ENCODE data around the gene MGLL. TPM values are rescaled to one million over a fixed set of nuclear protein-coding genes. Genes with fewer than 3 reads are reported as not detected.

The MGLL gene
- total RNA-seq, 1 experiment from 2014 or later: 6.8 TPM

DNA sequence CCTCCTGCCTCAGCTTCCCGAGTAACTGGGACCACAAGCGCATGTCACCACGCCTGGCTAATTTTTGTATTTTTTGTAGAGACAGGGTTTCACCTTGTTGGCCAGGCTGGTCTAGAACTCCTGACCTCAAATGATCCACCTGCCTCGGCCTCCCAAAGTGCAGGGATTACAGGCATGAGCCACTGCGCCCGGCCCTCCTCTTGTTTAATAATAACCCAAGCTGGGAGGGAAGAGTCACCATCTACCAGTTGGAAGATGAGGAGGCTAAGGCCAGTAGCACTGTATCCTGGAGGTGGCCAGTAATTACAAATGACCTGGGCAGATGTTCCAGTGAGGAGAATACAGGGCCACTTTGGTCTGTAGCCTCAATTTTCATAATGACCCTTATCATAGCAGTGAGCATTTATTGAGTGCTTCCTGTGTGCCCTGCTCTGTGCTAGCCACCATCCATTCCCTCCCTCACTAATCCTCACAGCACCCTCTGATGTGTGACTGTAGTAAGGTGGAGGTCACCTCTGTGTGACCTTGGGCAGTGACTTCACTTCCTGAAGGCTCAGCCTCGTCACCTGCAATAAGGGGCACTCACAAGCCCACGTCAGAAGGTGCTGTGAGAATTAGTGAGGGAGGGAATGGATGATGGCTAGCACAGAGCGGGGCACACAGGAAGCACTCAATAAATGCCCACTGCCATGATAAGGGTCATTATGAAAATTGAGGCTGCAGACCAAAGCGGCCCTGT is 85.3 kb downstream of the MGLL start:
- ChIA-PET CTCF (no interaction called here), POLR2A (no interaction called here), RAD21 (ENCODE audit: low non-redundant PET in 1 of 2, low total read pairs in 2 of 2, uncharacterized antibody in 2 of 2, unreplicated experiment in 2 of 2) (no interaction called here)

DNA sequence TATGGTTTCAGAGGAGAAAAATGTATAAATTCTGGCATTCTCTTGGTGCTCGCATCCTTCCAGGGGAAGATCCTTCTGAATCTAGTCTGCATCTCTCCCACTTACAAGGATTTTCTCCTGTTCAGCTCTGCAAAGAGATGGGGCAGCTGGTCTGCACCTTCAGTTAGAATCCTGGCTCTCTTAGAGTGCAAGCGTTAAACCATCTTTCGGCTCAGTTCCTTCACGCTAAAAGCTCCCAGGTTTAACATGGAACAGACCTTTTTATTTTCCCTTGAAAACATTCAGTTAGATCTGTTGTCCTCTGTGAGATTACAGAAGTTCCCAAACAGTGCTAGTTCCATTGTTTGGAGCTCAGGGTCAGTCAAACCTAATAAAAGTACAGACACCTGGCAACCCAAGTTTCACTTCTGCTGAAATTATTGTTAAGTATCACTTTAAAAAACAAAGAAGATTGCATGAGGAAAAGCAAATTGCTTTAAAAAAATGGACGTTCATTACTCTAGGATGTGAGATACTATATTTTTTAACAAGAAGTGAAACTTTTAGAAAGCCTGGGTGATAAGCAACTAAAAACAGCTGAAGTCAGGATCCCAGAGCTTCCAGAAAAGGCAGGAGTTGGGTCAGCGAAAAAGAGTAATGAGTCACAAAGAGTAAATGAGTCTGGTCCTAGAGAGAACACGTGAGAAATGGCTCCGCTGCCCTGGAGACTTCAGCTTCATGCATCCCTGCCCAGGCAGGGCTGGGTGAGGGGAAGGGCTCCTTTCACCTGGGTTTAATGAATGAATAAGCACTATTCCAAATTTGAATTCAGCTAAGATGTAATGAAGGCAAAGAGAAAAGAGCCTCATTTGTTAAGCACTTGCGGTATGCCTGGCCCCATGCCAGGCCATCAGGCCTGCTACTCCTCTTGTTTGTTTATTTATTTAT is 86.3 kb downstream of the MGLL start:
- intact Hi-C loops (cut with micrococcal nuclease): no loop called here
- ATAC-seq (no peak), DNase-seq (ENCODE audit: low read depth, low spot score) (no peak)
- H3K9ac ChIP-seq (ENCODE audit: low read length): no peak overlapping the region
- no peak overlapping the region for H3K4me2 ChIP-seq (ENCODE audit: low read length)
- POLR2A ChIA-PET: no interaction called here
- H4K20me1 ChIP-seq (ENCODE audit: insufficient read depth): no peaks in the 10 kb centered on the region
- no peak overlapping the region for H3K4me3 ChIP-seq (replicated peaks in 1 of 2; ENCODE audit: low read depth in 1 of 2, low read length in 2 of 2)
- CTCF ChIA-PET: no interaction called here
- H3K9me3 ChIP-seq (ENCODE audit: control insufficient read depth in 1 of 2, insufficient read depth in 1 of 2, low read depth in 1 of 2, low read length in 2 of 2): no peaks in the 10 kb centered on the region
- no peak overlapping the region for H2AFZ ChIP-seq (ENCODE audit: low read depth, low read length, poor library complexity, severe bottlenecking)
- H3K9me2 ChIP-seq (ENCODE audit: insufficient read depth): no peaks in the 10 kb centered on the region
- TF ChIP-seq EGR1 (IDR thresholded peaks at IDR 0.05; ENCODE audit: low read depth) (no peak), EZH2phosphoT487 (IDR thresholded peaks at IDR 0.05; ENCODE audit: borderline replicate concordance) (no peak), POLR2A (IDR thresholded peaks at IDR 0.05; ENCODE audit: borderline replicate concordance, extremely low read depth, insufficient read depth, insufficient read length) (no peak), ELF1 (IDR thresholded peaks at IDR 0.05; ENCODE audit: borderline replicate concordance, low read depth) (no peak), POLR2AphosphoS5 (IDR thresholded peaks at IDR 0.05; ENCODE audit: low read depth, low read length) (no peak), ZFX (IDR thresholded peaks at IDR 0.05) (no peak), ZNF274 (IDR thresholded peaks at IDR 0.05; ENCODE audit: low read depth, low read length) (no peak)
- TF ChIP-seq, protein P1, sequence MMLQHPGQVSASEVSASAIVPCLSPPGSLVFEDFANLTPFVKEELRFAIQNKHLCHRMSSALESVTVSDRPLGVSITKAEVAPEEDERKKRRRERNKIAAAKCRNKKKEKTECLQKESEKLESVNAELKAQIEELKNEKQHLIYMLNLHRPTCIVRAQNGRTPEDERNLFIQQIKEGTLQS (IDR thresholded peaks at IDR 0.05): no peak
- H3K27me3 ChIP-seq (ENCODE audit: insufficient read depth, low read length): no peaks in the 10 kb centered on the region
- no TSS peak for BruUV-seq (replicated peaks)
- peaks cover 0 to 17% of the 10 kb centered on the region in 2 experiments; a peak in 2 of 4 replicates for H3K4me1 ChIP-seq (ENCODE audit: control insufficient read depth in 1 of 2, insufficient read depth in 2 of 2, low read length in 2 of 2)
- H3K27ac ChIP-seq (ENCODE audit: low read depth, low read length): no peak overlapping the region
- RAD21 ChIA-PET (ENCODE audit: low non-redundant PET in 1 of 2, low total read pairs in 2 of 2, uncharacterized antibody in 2 of 2, unreplicated experiment in 2 of 2): no interaction called here
- no peaks in the 10 kb centered on the region for H3K79me2 ChIP-seq (ENCODE audit: insufficient read depth, low read length)
- no peaks in the 10 kb centered on the region for H3K36me3 ChIP-seq (ENCODE audit: control insufficient read depth in 1 of 2, insufficient read depth in 2 of 2, low read length in 2 of 2)

More for the DNA sequence above, 85.3 kb downstream of the MGLL start:
- H3K9ac ChIP-seq (ENCODE audit: low read length): no peak overlapping the region
- DNase-seq (ENCODE audit: low read depth, low spot score): no peak
- no peaks in the 10 kb centered on the region for H3K27me3 ChIP-seq (ENCODE audit: insufficient read depth, low read length)
- no peak overlapping the region for H3K4me3 ChIP-seq (replicated peaks in 1 of 2; ENCODE audit: low read depth in 1 of 2, low read length in 2 of 2)
- H3K27ac ChIP-seq (ENCODE audit: low read depth, low read length): no peak overlapping the region
- no TSS peak for BruUV-seq (replicated peaks)
- ATAC-seq: no peak
- H3K9me3 ChIP-seq (ENCODE audit: control insufficient read depth in 1 of 2, insufficient read depth in 1 of 2, low read depth in 1 of 2, low read length in 2 of 2): no peaks in the 10 kb centered on the region
- no peak overlapping the region for H2AFZ ChIP-seq (ENCODE audit: low read depth, low read length, poor library complexity, severe bottlenecking)
- peaks cover 0 to 17% of the 10 kb centered on the region in 2 experiments; a peak in 2 of 4 replicates for H3K4me1 ChIP-seq (ENCODE audit: control insufficient read depth in 1 of 2, insufficient read depth in 2 of 2, low read length in 2 of 2)
- H3K36me3 ChIP-seq (ENCODE audit: control insufficient read depth in 1 of 2, insufficient read depth in 2 of 2, low read length in 2 of 2): no peaks in the 10 kb centered on the region
- TF ChIP-seq SRF (IDR thresholded peaks at IDR 0.05; ENCODE audit: low read depth): no peak
- TF ChIP-seq CEBPB (IDR thresholded peaks at IDR 0.05; ENCODE audit: low read depth): no peak
- no peak for TF ChIP-seq RAD21 (IDR thresholded peaks at IDR 0.05; ENCODE audit: low read depth)
- no peak for TF ChIP-seq POLR2AphosphoS5 (IDR thresholded peaks at IDR 0.05; ENCODE audit: low read depth, low read length)
- TF ChIP-seq CBX3 (IDR thresholded peaks at IDR 0.05; ENCODE audit: low read depth): no peak
- TF ChIP-seq YY1 (IDR thresholded peaks at IDR 0.05; ENCODE audit: extremely low read depth, insufficient replicate concordance, low read depth, low read length): no peak
- no peak for TF ChIP-seq JUND (IDR thresholded peaks at IDR 0.05)
- no peak for TF ChIP-seq POLR2A (IDR thresholded peaks at IDR 0.05; ENCODE audit: borderline replicate concordance, extremely low read depth, insufficient read depth, insufficient read length)
- no peak for TF ChIP-seq ZNF274 (IDR thresholded peaks at IDR 0.05; ENCODE audit: low read depth, low read length)
- TF ChIP-seq, protein P1 (IDR thresholded peaks at IDR 0.05): no peak
- H3K9me2 ChIP-seq (ENCODE audit: insufficient read depth): no peaks in the 10 kb centered on the region
- intact Hi-C loops (cut with micrococcal nuclease): no loop called here
- H3K4me2 ChIP-seq (ENCODE audit: low read length): no peak overlapping the region
- H4K20me1 ChIP-seq (ENCODE audit: insufficient read depth): no peaks in the 10 kb centered on the region
- H3K79me2 ChIP-seq (ENCODE audit: insufficient read depth, low read length): no peaks in the 10 kb centered on the region
